ENCODE results near the gene ZFTA.
A peak's percentile ranks its signal among the peaks of the same experiment; 100 is the strongest.
"Not testable (repeated sequence)": the region's sequence is repeated elsewhere in the genome, so short reads cannot be mapped to it uniquely, and the experiment has no call there.

The ZFTA gene

DNA sequence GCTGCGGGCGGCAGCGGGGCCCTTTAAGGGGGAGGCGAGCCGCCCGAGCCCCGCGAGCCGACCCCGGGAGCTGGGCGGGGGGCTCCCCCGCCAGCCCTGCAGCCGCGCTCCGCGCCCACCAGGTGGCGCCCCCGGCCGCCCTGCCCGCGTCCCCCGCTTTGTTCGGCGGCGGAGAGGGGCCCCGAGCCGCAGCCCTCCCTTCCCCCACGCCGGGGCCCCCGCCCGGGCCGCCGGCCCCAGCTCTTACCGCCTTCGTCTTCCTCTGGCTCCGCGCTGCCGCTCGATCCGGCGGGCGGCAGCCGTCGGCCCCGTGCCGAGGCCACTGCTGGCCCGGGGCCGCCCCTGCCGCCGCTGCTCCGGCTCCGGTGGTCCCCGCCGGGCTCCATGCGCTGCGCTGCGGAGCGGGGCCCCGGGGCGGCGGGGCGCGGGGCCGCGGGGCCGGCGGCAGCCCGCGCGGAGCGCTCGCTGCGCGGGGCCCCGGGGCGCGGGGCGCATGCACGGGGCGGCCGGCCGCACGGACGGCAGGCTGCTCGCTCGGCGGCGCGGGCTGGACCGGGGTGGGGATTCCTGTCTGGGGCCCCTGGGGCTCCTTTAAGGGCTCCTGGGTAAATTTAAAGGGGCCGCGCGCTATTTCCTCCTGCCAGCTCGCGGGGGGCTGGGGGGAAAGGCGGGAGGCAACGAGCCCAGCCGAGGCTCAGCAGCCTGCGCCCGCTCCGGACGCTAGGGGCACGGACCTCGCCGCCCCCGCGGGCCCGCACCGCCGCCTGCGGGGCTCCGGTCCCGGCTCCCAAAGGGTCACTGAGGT is at the start of gene ZFTA:
ZFTA (minus strand) TSS at position 539 of the 805 bp plus-strand sequence; CDS start at position 386, 153 bp downstream.
- DNase-seq, result peak in 6 of 14 donors; percentile 30 to 75 (median 48)

DNA sequence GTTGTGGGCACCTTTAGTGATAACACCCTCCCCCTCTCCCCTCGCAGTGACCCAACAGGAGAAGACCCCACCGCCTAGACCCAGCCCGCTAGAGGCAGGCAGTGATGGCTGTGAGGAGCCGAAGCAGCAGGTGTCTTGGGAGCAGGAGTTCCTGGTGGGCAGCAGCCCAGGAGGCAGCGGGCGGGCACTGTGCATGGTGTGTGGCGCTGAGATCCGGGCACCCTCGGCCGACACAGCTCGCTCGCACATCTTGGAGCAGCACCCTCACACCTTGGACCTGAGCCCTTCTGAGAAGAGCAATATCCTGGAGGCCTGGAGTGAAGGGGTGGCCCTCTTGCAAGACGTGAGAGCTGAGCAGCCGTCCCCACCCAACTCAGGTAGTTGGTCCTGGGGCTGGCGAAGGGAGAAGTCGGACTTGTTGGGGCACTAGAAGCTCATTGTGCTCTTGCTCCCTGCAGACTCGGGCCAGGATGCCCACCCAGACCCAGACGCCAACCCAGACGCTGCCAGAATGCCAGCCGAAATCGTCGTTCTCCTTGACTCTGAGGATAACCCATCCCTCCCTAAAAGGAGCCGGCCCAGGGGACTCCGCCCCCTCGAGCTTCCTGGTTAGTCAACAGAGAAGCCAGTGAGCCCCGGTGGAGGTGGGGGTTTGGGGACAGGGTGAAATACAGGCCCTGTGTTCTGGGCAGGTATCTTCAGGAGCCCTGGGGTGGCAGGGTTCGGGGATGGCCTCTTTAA is 49.4 kb upstream of the ZFTA start:
- DNase-seq, result no peak

- no peak for DNase-seq
Measured at GRCh38 chr11:63816732-63817131, 48.2 kb upstream of the ZFTA start.

DNA sequence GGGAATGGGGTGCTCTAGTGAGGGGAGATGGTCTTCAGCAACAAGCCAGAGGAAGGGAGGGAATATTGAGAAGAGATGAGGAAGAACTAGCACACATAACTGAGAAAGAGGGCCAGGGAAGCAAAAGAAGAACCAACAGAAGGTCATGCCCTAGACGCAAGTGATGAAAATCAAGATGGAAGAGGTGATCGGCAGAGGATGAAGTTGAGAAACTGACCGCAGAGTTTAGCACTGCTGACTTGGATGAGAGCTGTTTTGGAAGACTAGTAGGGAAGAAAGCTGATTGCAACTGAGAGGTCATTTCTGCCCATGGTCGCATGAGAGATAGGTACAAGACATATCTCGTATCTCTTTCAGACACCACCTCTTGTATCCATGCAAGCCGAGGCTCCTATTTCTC is 47.6 kb upstream of the ZFTA start:
- no peak for DNase-seq

- no peak for DNase-seq
Measured at GRCh38 chr11:63814383-63814736, 45.8 kb upstream of the ZFTA start.

DNA sequence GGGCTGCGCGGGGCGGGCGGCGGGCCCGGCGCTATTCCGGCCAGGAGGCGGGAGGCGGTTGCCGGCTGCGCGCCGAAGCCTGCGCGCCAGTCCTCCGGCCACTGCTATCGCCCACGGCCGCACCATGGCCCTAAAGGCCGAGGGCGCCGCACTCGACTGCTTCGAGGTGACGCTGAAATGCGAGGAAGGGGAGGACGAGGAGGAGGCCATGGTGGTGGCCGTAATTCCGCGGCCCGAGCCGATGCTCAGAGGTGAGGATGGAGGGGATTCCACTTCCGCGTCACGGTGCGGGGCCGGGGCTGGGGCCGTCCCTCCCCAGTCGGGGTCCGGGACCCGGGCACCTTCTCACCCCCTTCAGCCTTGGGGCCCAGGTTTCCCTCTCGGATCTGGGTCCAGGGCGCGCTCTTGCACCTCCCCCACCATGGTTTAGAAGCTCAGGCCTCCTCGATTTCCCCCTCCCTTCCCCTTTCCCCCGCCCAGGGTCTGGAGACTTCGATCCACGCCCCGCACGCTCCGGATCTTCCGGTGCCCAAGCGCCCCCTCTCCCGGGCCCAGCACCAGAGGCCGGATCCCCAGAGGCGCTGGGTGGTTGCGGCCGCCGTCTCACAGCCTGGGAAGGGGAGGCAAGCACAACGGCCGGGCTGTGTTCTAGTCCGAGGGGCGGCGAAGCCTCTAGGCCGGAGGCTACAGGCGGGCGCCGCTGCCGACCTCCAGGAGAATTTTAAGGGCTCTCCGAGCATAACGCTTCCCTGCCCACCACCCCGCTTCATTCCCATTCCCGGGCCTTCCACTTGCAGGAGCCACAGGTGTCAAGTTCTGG is 45.2 kb upstream of the ZFTA start:
- peak in 11 of 14 donors; percentile 19 to 52 (median 41) for DNase-seq

DNA sequence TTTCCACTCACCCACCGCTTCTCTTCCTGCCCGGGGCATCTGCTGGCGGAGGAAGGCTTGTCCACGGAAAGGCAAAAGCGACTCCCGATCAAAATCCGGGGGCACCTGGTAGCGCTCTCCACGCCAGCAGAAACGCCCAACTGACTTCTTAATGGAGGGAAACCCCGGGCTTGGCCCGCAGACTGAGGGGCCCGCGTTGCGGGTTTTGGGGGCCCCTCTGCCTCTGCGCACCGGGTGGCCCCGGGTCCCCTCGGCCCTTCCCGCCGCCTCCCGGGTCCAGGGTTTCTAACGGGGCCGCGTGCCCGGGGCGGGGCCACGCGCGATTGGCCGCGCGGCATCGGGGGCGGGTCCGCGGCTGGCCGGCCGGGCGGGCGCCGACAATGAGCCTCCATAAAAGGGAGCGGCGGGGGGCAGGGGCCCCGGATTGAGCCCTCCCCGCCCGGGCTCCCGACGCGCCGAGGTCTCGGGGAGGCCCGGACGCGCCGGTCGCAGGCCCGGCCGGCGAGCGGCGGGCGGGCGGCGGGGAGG is 44.5 kb upstream of the ZFTA start, which contains the start of gene SPINDOC:
SPINDOC (plus strand) TSS at position 422 of the 528 bp plus-strand sequence. CDS start 231 bp downstream, outside the sequence.
- DNase-seq, result peak in 13 of 14 donors; percentile 42 to 88 (median 67)

DNA sequence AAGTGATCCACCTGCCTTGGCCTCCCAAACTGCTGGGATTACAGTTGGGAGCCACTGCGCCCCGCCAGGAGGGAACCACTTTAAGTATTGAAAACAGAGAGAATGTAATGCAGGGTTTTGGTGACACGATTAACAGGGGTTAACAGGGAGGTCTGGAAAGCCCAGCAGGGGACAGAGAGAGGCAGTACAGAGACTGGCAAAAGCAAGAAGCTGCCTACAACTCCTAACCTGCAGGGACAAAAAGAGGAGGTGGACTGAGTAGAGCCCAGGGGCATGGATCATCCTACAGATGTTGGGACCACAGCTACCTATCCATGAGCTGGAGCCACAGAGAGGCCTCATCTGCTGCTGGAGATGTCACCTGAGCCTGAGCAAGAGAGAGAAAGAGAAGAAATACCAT is 42.9 kb upstream of the ZFTA start:
- DNase-seq, result no peak

GRCh38 chr11:63810383-63810782 is 41.8 kb upstream of the ZFTA start:
- not testable (repeated sequence) for DNase-seq

- DNase-seq, result no peak
Measured at GRCh38 chr11:63805844-63806415, 37.4 kb upstream of the ZFTA start.

GRCh38 chr11:63804259-63804658 is 35.7 kb upstream of the ZFTA start:
- no peak for DNase-seq

DNA sequence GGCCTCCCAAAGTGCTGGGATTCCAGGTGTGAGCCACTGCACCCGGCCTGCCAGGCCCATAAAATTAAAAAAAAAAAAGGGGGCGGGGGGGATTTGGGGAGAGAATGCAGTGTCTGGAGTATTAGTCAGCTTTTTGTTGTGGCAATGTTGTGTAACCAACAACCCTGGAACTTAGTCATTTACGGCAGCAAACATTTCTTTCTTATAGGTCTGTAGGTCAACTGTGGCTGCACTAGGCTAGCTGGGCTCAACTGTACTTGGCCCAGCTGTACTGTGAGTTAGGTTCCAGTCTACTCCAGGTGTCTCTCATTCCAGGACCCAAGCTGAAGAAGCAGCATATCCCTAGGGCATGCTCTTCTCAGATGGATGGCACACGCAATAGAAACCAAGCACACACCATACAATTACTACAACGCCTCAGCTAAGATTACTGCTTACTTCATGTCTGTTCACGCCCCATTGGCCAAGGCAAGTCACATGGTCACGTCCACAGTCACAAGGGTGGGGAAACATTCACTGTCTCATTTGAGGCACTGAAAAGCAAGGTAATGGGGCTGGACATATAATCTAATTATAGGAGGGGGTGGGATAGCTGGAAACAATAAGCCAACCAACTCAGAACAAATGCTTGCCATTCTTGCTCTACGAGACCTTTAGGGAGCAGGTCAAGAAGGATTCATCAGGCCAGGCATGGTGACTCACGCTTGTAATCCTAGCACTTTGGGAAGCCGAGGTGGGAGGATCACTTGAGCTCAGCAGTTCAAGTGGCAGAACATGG is 34.3 kb upstream of the ZFTA start:
- DNase-seq, result no peak

GRCh38 chr11:63800921-63801320 is 32.3 kb upstream of the ZFTA start:
- no peak for DNase-seq

- DNase-seq, result no peak
Measured at GRCh38 chr11:63795066-63795465, 26.5 kb upstream of the ZFTA start.

GRCh38 chr11:63793161-63793560 is 24.6 kb upstream of the ZFTA start:
- no peak for DNase-seq

DNA sequence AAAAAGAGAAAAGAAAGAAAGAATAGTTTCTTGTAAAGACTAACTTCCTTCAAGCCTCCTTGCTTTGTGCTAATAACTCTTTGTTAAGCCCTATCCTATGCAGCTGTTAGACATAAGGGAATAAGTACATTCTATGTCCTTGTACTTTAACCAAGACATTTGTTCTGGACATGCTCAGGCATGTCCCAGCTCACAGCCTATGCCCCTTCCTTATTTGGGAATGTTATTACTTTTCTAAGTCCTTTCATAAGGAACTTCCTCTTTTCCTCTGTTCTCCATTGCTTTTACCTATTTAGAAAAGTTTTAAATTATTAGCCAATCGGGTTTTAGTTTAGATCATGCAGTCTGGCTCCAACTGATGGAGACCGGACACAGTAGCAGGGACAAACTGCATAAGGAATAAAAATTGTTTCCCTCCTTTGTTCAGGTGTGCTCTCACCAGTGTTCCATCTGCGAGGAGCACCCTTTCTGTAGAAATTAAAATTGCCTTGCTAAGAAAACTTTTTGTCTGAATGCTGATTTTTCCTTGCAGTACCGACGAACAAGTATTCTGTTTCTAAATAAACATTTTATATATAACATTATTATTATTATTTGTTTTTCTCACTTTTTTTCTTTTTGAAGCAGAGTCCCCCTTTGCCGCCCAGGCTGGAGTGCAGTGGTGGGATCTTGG is 23.1 kb upstream of the ZFTA start:
- DNase-seq, result no peak

- no peak for DNase-seq
Measured at GRCh38 chr11:63785823-63786222, 17.2 kb upstream of the ZFTA start.

DNA sequence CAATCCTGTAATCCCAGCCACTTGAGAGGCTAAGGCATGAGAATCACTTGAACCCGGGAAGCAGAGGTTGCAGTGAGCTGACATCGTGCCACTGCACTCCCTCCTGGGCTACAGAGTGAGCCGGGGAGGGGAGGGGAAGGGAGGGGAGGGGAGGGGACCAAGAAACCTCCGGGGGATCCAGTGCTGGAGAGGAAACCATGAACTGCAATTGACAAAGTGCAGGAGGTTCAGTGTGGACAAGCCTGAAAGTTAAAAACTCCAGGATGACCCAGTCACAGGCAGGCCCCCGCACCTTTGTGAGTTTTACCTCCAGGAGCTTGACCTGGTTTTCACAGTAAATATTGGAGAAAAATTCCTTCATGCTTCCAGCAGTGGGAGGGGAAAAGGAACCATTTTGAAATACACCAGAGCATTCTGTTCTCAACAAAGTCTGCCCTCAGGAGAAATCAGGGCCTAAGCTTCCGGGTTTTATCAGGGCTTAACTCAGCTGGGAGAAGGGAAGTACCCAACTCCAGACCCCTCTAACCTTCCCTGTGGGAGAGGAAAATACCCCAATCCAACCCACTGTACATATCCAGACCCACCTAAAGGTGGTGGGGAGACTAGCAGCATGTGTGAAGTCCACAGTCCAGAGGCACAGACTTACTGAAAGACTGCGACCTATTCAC is 15.5 kb upstream of the ZFTA start:
- no peak for DNase-seq

DNA sequence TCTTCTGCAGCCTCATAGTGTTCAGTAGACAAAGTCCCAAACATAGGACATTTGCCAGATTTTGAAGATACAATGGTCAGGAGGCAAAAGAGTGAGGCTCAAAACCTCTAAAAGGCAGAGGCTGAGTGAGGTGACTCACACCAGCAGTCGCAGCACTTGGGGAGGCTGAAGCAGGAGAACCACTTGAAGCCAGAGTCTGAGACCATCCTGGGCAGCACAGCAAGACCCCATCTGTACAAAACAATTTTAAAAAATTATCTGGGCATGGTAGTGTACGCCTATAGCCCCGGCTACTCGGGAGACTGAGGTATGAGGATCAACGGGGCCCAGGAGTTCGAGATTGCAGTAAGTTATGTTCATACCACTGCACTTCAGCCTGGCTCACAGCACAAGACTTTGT is 14.2 kb upstream of the ZFTA start:
- DNase-seq, result no peak

DNA sequence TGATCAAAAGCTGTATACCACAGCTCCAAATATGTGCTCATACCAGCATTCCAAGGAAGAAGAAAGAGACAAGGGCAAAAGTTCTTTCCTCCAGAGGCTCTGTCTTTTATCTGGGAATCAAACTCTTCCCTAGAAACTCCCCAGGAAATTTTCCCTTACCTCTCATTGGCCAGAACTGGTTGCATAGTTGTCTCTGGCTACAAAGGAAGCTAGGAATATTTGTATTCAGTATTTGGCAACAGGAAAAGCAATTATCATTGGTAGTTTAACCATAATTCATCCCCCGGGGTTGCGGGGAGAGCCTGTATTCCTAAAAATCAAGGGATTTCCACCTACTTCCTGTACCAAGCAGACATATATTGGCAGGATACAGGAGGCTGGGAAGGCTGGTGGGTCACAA is 10.5 kb upstream of the ZFTA start:
- no peak for DNase-seq

All from C1 segment of cervical spinal cord (tissue), 14 donors.